ENCODE results near the gene HCRTR2.
"Not testable (repeated sequence)": the region's sequence is repeated elsewhere in the genome, so short reads cannot be mapped to it uniquely, and the experiment has no call there.

The HCRTR2 gene

GRCh38 chr6:55174211-55175026 is at the start of gene HCRTR2:
Gene HCRTR2 (plus strand): TSS chr6:55174515. CDS start chr6:55174588, 73 bp downstream.
- peak in 2 of 56 donors; percentile 3 to 10 for DNase-seq

- no peak for DNase-seq
Observed at GRCh38 chr6:55130806-55131324, 43.5 kb upstream of the HCRTR2 start.

- DNase-seq, result no peak
Observed at GRCh38 chr6:55131616-55132015, 42.7 kb upstream of the HCRTR2 start.

DNA sequence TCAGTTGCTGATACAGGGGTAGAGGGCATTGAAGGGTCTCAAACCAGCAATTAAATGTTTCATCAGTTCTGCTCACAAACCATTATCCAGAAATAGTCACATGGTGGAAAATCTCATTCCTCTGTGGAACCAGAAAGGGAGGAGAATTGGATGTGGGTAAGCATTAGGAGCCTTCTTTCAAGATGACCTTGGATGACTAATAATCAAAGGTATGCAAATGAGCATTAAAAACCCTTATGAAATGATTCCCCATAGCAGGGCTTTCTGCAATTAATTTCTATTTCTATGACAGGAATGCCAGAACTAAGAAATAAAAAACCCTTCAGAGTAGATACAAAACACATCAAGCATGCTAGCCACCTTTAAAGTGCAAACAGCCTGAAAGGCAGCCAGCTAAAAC is 37.4 kb upstream of the HCRTR2 start:
- DNase-seq, result no peak

- DNase-seq, result no peak
Observed at GRCh38 chr6:55137929-55138693, 36.2 kb upstream of the HCRTR2 start.

- no peak for DNase-seq
Observed at GRCh38 chr6:55141611-55142010, 32.7 kb upstream of the HCRTR2 start.

DNA sequence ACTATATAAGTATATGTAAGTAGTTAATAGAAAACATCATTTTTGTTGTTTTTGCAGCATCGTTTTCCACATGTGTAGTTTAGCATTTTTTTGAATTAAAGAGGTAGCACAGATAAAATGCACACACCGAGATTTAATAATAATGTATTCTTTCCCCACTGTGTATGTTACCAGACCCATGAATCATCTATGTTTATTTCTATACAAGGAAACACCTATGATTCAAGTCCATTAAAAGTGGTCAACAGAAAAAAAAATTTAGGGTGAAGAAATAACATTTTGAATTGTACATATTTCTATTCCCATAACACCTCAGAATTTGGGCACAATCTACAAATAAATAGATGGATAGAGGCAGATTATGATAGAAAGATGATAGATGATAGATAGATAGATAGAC is 31.7 kb upstream of the HCRTR2 start:
- DNase-seq, result no peak

DNA sequence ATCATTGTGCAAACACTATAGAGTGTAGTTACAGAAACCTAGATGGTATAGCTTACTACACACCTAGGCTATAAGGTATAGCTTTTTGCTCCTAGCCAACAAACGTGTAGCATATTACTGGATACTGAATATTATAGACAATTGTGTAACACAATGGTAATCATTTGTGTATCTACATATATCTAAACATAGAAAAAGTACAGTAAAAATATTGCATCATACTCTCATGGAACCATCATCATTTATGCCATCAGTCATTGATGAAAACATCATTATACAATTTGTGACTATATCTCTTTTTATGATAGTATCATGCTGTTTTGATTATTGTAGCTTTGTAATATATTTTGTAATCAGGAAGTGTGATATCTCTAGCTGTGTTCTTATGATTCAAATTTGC is 21.0 kb upstream of the HCRTR2 start:
- no peak for DNase-seq

DNA sequence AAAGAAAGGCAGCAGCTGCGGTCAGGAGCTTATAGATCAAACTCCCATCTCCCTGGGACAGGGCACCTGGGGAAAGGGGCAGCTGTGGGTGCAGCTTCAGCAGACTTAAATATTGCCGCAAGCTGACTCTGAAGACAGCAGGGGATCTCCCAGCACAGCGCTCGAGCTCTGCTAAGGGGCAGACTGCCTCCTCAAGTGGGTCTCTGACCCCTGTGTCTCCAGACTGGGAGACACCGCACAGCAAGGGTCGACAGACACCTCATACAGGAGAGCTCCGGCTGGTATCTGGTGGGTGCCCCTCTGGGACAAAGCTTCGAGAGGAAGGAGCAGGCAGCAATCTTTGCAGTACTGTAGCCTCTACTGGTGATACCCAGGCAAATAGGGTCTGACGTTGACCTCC is 15.5 kb upstream of the HCRTR2 start:
- DNase-seq, result not testable (repeated sequence)

GRCh38 chr6:55167860-55168259 is 6.5 kb upstream of the HCRTR2 start:
- no peak for DNase-seq

DNA sequence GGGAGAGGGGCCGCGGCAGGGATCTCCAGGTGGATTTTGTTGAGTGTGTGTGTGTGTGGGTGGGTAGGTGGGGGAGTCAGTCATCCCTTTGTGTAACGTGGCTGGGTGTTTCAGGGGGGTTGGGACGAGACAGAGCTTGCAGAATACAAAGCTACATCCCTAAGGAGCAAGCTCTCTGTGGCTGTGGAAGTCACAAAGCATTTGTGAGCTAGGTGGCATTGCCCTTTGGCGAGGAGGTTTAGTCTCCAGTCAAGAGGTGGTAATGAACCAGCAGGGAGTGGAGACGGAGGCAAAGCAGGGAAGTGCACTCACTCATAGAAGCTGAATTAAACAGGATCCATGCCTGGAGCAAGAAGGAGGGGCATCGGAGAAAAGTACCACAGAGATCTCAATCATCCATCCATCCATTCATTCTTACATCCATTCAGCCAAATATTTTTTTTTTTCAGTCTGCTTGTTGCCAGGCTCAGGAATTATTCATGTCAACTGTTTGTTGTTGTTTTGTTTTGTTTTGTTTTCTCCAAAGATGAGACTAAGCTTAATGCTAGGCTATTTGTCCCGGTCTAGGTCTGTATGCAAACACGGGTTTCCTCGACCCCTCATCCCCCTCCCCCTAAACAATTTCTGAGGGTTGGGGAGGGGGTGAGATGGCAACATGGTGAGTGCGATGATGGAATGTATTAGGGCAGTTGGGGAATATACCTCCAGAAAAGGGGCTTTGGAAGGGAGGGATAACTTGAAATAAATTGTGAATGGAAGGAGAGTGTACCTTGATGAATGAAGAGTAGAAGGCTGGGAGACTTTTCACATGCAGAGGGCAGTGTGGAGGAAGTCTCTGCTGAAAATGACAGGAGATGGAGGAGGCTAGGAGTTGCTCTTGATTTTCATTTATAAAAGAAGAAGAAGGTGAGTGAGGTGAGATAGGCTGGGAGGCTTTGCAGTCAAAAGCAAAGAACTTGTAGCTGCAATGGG is 1.0 kb downstream of the HCRTR2 start:
- no peak for DNase-seq

GRCh38 chr6:55176958-55177357 is 2.6 kb downstream of the HCRTR2 start:
- DNase-seq, result no peak

DNA sequence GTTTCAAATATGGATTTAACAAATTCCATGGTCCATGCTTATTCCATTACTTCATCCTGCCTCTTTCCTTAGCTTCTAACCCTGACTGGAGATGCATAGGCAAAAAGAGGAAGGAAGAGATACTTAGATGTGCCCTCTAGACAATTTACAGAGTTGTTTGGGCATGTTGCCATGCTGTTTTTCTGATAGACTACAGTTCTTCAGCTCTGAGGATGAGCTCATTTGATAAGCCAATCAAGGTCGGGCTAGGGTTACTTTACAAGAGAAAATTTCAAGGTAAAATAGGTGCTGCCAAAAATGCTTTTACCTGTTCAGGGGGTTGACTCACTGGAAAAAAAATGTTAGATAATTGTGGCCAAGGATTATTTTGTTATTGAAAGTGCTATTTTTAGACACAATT is 5.9 kb downstream of the HCRTR2 start:
- no peak for DNase-seq

DNA sequence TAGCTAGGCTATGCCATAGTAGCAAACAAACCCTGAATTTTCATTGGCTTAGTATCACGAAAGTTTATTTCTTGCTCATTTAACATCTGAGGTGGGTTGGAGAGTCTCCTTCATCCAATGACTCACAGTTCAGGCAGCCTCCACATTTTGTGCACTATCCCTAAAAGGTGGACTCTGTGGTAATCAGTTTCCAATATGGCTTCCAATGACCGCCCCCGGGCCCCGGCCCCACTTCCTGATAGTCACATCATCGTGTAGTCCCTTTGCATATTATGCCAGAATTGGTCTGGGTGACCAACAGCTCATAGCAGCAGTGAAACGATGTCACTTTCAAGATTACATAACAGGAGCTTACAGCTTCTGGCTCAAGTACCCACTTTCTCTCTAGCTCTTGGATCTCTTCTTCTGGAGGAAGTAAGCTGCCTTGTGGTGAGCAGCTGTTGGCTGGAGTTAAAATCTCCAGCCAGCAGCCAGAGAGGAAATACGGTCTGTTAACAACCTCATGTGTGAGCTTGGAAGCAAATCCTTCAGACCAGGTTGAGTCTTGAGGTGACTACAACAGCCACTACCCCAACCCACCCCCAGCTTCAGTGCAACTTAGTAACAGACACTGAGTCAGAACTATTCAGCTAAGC is 7.8 kb downstream of the HCRTR2 start:
- no peak for DNase-seq

DNA sequence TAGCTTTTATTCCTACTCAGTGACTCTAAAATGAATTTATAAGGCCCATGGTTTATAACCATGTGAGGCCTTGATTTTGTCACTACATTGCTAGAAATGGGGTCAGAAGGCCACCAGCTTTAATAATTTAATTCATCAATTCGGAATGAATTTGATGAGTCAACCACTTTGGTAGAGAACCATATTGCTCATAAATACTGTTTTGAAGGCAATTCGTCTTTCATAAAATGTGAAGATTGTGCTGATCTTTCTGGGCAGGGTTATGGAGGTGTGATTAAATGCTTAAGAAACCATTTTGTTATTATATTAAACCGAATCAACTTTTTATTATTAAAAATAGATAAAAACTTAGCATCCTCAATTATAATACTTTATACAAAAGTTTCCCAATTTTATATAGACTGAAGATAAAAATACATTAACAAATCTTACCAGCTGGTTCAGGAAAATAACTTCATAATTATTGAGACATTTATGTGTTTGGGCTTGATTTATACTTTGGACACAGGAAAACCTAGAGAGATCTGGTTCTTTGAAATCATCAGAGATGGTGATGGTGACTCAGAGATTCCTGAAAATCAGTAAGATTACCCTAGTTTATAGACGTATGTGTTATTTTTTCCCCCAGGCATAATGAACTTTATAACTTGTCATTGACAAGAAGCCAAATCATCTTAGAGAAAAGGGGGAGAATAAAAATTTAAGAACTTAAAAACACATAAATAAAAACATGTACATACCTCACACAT is 10.6 kb downstream of the HCRTR2 start:
- no peak for DNase-seq

DNA sequence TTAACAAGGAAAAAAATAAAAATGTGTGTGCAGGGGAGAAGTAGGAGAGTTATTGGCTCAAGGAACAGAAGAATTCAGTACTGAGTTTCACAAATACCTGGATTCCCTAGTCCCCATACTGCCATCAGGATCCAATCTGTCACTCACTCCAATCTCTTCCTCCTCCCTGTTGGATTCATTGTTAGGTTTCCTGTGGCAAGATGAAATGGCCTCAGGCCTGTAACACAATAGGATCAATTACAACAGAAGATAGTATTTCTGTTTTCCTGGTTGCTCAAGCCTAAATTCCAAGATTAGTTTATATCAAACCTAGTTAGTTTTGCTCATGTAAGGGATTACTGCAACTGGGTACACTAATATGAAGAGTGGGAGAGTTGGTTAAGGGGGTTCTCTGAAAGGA is 24.4 kb downstream of the HCRTR2 start:
- no peak for DNase-seq

DNA sequence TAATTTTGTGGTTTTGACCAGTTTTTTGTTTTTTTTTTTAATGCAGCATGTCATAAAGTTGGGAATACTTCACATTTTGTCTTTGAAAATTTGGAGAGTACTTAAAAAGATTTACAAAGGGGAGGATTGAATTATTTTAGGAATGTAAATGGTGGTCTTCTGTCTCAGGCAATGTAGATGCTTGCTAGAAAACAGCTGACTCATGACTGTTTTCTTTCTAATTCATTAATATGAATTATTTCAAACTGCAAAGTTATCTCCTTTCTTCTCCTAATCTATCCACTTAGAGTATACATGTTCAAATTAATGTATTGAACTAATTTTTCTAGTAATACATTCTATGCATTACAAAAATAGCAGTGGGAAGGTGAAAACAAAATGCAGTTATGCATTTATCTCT is 24.9 kb downstream of the HCRTR2 start:
- no peak for DNase-seq

- DNase-seq, result no peak
Observed at GRCh38 chr6:55208478-55209458, 34.5 kb downstream of the HCRTR2 start.

DNA sequence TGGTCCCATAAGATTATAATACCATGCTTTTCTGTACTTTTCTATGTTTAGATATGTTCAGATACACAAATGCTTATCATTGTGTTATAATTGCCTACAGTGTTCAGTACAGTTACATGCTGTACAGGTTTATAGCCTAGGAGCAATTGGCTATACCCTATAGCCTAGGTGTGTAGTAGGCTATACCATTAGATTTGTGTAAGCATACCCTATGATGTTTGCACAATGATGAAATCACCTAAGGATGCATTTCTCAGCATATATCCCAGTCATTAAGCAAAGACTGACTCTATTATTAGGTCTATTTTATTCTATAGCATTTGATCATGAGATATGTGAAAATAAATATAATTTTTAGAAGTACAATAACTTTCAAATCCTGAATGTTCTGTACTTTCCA is 36.6 kb downstream of the HCRTR2 start:
- no peak for DNase-seq
